Measurements from ENCODE around the gene OXER1.
A peak's percentile ranks its signal among the peaks of the same experiment; 100 is the strongest.

The OXER1 gene

DNA sequence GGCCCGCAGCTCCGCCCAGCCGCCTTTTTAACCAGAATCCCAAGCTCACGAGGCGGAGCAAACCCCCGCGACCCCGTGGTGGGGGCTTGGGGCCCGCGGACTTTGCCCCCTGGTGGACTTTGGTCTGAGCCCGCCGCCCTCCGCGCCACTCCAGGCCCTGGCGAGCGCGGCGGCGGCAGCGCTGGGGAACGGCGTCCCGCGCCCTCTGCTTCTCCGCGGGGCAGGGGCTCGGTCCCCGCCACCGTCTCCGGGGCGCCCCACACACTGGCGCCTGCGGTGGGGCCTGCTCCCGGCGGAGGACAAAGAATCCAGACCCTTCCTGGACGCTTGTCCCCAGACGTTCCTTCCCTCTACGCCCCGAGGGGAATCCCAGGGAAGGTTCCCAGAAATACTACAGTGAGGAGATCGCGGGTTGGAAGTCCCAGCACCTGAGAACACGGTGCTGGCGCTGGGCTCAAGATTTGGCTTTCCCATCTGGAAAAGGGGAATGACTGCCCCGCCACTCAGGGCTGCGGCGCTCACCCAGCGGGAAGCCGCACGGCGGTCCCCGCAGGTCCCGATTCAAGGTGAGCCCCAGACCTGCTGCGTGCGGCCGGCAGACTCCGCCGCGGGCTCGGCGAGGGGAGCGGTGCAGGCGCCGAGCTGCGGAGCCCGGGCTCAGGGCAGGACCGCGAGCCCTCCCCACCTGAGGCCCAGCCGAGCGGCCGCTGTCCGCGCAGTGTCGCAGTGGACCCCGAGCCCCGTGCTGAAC is 28.8 kb upstream of the OXER1 start, which contains the start of gene HAAO:
TSS of gene HAAO (minus strand) at position 1 of the 751 bp plus-strand sequence. CDS start 47 bp downstream, outside the sequence.
- no peak for DNase-seq (ENCODE audit: low read depth)
- TF ChIP-seq, protein P1, sequence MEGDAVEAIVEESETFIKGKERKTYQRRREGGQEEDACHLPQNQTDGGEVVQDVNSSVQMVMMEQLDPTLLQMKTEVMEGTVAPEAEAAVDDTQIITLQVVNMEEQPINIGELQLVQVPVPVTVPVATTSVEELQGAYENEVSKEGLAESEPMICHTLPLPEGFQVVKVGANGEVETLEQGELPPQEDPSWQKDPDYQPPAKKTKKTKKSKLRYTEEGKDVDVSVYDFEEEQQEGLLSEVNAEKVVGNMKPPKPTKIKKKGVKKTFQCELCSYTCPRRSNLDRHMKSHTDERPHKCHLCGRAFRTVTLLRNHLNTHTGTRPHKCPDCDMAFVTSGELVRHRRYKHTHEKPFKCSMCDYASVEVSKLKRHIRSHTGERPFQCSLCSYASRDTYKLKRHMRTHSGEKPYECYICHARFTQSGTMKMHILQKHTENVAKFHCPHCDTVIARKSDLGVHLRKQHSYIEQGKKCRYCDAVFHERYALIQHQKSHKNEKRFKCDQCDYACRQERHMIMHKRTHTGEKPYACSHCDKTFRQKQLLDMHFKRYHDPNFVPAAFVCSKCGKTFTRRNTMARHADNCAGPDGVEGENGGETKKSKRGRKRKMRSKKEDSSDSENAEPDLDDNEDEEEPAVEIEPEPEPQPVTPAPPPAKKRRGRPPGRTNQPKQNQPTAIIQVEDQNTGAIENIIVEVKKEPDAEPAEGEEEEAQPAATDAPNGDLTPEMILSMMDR (IDR thresholded peaks at IDR 0.05; ENCODE audit: low read depth, low read length) = no peak
- TF ChIP-seq POLR2A (IDR thresholded peaks at IDR 0.05; ENCODE audit: extremely low read depth, insufficient read length) (no peak), MYC (IDR thresholded peaks at IDR 0.05; ENCODE audit: low read depth, low read length) (no peak), MAX (IDR thresholded peaks at IDR 0.05; ENCODE audit: low read depth, low read length) (no peak)
- peak within 1 kb of the TSS; percentile 34 for H3K4me3 ChIP-seq (ENCODE audit: low read depth, low read length)

GRCh38 chr2:42792087-42792582 is 28.2 kb upstream of the OXER1 start:
- DNase-seq (ENCODE audit: low read depth) = peak; percentile 64
- H3K4me3 ChIP-seq (ENCODE audit: low read depth, low read length) = peak overlapping the region; percentile 34

DNA sequence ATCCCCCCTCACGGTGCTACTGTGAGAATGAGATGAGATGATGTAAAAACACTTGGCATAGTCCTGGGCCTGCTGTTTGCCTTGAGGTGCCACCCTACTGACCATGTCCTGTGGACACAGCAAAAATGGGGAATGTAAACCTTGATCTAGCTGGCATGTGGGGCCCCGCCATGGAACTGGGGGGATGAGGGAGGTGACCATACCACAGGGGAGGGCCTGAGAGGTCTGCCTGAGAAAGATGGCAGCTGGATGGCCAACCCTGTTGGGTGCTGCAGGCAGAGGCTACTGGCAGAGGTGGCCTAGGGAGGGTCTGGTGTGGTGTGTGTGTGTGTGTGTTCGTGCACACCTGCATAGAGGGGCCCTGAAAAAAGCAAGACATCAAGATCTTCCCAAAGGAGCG is 27.7 kb upstream of the OXER1 start:
- DNase-seq (ENCODE audit: low read depth) = no peak
- peak overlapping the region; percentile 34 for H3K4me3 ChIP-seq (ENCODE audit: low read depth, low read length)
- TF ChIP-seq POLR2A (IDR thresholded peaks at IDR 0.05; ENCODE audit: extremely low read depth, insufficient read length) (no peak), MYC (IDR thresholded peaks at IDR 0.05; ENCODE audit: low read depth, low read length) (no peak), MAX (IDR thresholded peaks at IDR 0.05; ENCODE audit: low read depth, low read length) (no peak)
- TF ChIP-seq, protein P1 (IDR thresholded peaks at IDR 0.05; ENCODE audit: low read depth, low read length) = no peak

More at GRCh38 chr2:42792087-42792582, 28.2 kb upstream of the OXER1 start:
- TF ChIP-seq, protein P1 (IDR thresholded peaks at IDR 0.05; ENCODE audit: low read depth, low read length) = no peak
- TF ChIP-seq MYC (IDR thresholded peaks at IDR 0.05; ENCODE audit: low read depth, low read length) (no peak), MAX (IDR thresholded peaks at IDR 0.05; ENCODE audit: low read depth, low read length) (no peak), POLR2A (IDR thresholded peaks at IDR 0.05; ENCODE audit: extremely low read depth, insufficient read length) (no peak)

GRCh38 chr2:42789751-42790150 is 25.8 kb upstream of the OXER1 start:
- no peak for DNase-seq (ENCODE audit: low read depth)
- no peak for TF ChIP-seq MAX (IDR thresholded peaks at IDR 0.05; ENCODE audit: low read depth, low read length)

GRCh38 chr2:42788882-42789281 is 24.9 kb upstream of the OXER1 start:
- no peak for DNase-seq (ENCODE audit: low read depth)
- no peak overlapping the region for H3K4me3 ChIP-seq (ENCODE audit: low read depth, low read length)
- no peak for TF ChIP-seq MAX (IDR thresholded peaks at IDR 0.05; ENCODE audit: low read depth, low read length)
- no peak for TF ChIP-seq POLR2A (IDR thresholded peaks at IDR 0.05; ENCODE audit: extremely low read depth, insufficient read length)
- TF ChIP-seq, protein P1 (IDR thresholded peaks at IDR 0.05; ENCODE audit: low read depth, low read length) = no peak
- TF ChIP-seq MYC (IDR thresholded peaks at IDR 0.05; ENCODE audit: low read depth, low read length) = no peak

More at GRCh38 chr2:42789751-42790150, 25.8 kb upstream of the OXER1 start:
- no peak overlapping the region for H3K4me3 ChIP-seq (ENCODE audit: low read depth, low read length)

DNA sequence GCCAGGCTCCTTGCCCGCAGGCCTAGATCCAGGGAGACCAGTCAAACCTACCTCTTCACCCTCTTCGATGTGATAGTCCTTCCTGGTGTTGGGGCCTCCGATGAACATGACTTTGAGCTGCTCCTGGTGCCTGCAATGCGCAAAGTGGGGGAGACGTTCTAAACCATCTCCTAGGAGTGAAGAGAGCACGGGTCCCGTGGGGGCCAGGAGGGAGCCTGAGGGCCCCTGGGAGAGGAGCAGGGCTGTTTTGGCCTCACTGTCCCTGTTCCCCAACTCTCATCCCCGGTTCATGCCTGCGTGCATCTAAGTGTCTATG is 24.5 kb upstream of the OXER1 start:
- no peak for DNase-seq (ENCODE audit: low read depth)
- no peak overlapping the region for H3K4me3 ChIP-seq (ENCODE audit: low read depth, low read length)
- TF ChIP-seq MAX (IDR thresholded peaks at IDR 0.05; ENCODE audit: low read depth, low read length) (no peak), MYC (IDR thresholded peaks at IDR 0.05; ENCODE audit: low read depth, low read length) (no peak)
- TF ChIP-seq, protein P1 (IDR thresholded peaks at IDR 0.05; ENCODE audit: low read depth, low read length) = no peak

Data from NB4 (cell line).